K562 (cell line): Measurements from ENCODE around the gene ZDHHC1. TPM values are rescaled to one million over a fixed set of nuclear protein-coding genes. Genes with fewer than 3 reads are reported as not detected.

Experiments used
- ARID3B ChIP-seq: fragments of 250-450 bp; sonication (Bioruptor Pico); IDR thresholded peaks from 2 replicates; pipeline ENCODE4 v1.4.0; 2020; ENCODE audit warnings: borderline replicate concordance
- CREM ChIP-seq: IDR thresholded peaks from 2 replicates; pipeline ENCODE4 v1.6.1; 2014; ENCODE audit warnings: antibody characterized with exemption, low read depth
- MEIS2 ChIP-seq: fragments of 450-650 bp; IDR thresholded peaks from 2 replicates; pipeline ENCODE4 v1.6.1; 2014; ENCODE audit warnings: mild to moderate bottlenecking; ENCODE audit not compliant: partially characterized antibody
- NFIC ChIP-seq: fragments of 450-650 bp; IDR thresholded peaks from 2 replicates; pipeline ENCODE4 v1.6.1; 2017; ENCODE audit warnings: mild to moderate bottlenecking, inconsistent platforms
- NFXL1 ChIP-seq: fragments of 450-650 bp; formaldehyde crosslinking; IDR thresholded peaks from 2 replicates; pipeline ENCODE4 v1.4.0; 2021; ENCODE audit warnings: mild to moderate bottlenecking
- RFX7 ChIP-seq: fragments of 250-450 bp; sonication (Bioruptor Pico); IDR thresholded peaks from 2 replicates; pipeline ENCODE4 v1.5.1; 2021; ENCODE audit warnings: mild to moderate bottlenecking
- SMARCA5 ChIP-seq: fragments of 450-650 bp; IDR thresholded peaks from 2 replicates; pipeline ENCODE4 v1.6.1; 2016
- TBP ChIP-seq: optimal IDR thresholded peaks from 2 replicates; pipeline ENCODE3; 2011; ENCODE audit warnings: low read depth, low read length, improper control_type of control experiment
- TFAP4 ChIP-seq: sonication (generic); formaldehyde crosslinking; IDR thresholded peaks from 2 replicates; pipeline ENCODE4 v1.8.0; 2022; ENCODE audit warnings: missing genetic modification reagents, mild to moderate bottlenecking, moderate library complexity, borderline replicate concordance
- ZFP36 ChIP-seq: fragments of 150-350 bp; IDR thresholded peaks from 2 replicates; pipeline ENCODE4 v1.6.1; 2018; ENCODE audit warnings: low read length, low read depth; ENCODE audit not compliant: partially characterized antibody
- polyA plus RNA-seq, 8 experiments: library from polyadenylated mRNA; depleted of rRNA in 4 of 8; stranded (reverse) in 5 of 8; unstranded in 3 of 8; fragments of >200 nt; fragmentation: Nextera tagmentation in 2 of 8; fragmentation: Illumina TruSeq in 1 of 8; extraction: Ambion mirVana in 2 of 8; extraction: Trizol in 1 of 8; gene quantifications; 2 replicates each; pipeline versions ENCODE4 v1.2.1 to v1.2.3, GENCODE V29; 2011 to 2014; ENCODE audit warnings: inconsistent platforms in 1 of 8, missing spikeins in 1 of 8
- total RNA-seq, 7 experiments: library from RNA; depleted of rRNA in 6 of 7; stranded (reverse); fragments of >200 nt in 6 of 7; fragmentation: Illumina TruSeq in 2 of 7; extraction: Trizol in 2 of 7; gene quantifications; 2 replicates each; pipeline versions ENCODE4 v1.2.1 to v1.2.3, GENCODE V29; 2011 to 2021; ENCODE audit warnings: low replicate concordance in 1 of 7
- TF ChIP-seq, protein P1 (sequence below), 2 experiments: fragments of 450-650 bp; formaldehyde crosslinking in 1 of 2; IDR thresholded peaks; 2 replicates each; pipeline versions ENCODE4 v1.4.0 to v1.6.1; 2014 to 2020; ENCODE audit warnings: mild to moderate bottlenecking in 2 of 2, borderline replicate concordance in 1 of 2, low read depth in 1 of 2
- TF ChIP-seq, protein P2 (sequence below): fragments of 250-450 bp; sonication (Bioruptor Pico); IDR thresholded peaks from 2 replicates; pipeline ENCODE4 v1.8.0; 2021; ENCODE audit warnings: mild to moderate bottlenecking, moderate library complexity
- TF ChIP-seq, protein P3 (sequence below): fragments of 450-650 bp; formaldehyde crosslinking; IDR thresholded peaks from 2 replicates; pipeline ENCODE4 v1.4.0; 2020; ENCODE audit warnings: mild to moderate bottlenecking, mixed read lengths

Gene ZDHHC1
- total and polyA plus RNA-seq, 9 of the 15 experiments (the other 6 are each of a cell fraction or from before 2014, with no cell fraction given): 0.06 to 0.77 (median 0.25) TPM; not detected in 4

- TF ChIP-seq, protein P1, sequence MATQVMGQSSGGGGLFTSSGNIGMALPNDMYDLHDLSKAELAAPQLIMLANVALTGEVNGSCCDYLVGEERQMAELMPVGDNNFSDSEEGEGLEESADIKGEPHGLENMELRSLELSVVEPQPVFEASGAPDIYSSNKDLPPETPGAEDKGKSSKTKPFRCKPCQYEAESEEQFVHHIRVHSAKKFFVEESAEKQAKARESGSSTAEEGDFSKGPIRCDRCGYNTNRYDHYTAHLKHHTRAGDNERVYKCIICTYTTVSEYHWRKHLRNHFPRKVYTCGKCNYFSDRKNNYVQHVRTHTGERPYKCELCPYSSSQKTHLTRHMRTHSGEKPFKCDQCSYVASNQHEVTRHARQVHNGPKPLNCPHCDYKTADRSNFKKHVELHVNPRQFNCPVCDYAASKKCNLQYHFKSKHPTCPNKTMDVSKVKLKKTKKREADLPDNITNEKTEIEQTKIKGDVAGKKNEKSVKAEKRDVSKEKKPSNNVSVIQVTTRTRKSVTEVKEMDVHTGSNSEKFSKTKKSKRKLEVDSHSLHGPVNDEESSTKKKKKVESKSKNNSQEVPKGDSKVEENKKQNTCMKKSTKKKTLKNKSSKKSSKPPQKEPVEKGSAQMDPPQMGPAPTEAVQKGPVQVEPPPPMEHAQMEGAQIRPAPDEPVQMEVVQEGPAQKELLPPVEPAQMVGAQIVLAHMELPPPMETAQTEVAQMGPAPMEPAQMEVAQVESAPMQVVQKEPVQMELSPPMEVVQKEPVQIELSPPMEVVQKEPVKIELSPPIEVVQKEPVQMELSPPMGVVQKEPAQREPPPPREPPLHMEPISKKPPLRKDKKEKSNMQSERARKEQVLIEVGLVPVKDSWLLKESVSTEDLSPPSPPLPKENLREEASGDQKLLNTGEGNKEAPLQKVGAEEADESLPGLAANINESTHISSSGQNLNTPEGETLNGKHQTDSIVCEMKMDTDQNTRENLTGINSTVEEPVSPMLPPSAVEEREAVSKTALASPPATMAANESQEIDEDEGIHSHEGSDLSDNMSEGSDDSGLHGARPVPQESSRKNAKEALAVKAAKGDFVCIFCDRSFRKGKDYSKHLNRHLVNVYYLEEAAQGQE (IDR thresholded peaks at IDR 0.05; ENCODE audit: borderline replicate concordance): peak; percentile 32; the same call in 1 of the 2 replicates
- TF ChIP-seq, protein P1 (CRISPR knock-in tag; IDR thresholded peaks at IDR 0.05; ENCODE audit: low read depth): no peak
- TF ChIP-seq RFX7 (CRISPR knock-in tag): no peak
- TF ChIP-seq CREM: peak; percentile 26; the same call in 1 of the 2 replicates
- TF ChIP-seq, protein P2, sequence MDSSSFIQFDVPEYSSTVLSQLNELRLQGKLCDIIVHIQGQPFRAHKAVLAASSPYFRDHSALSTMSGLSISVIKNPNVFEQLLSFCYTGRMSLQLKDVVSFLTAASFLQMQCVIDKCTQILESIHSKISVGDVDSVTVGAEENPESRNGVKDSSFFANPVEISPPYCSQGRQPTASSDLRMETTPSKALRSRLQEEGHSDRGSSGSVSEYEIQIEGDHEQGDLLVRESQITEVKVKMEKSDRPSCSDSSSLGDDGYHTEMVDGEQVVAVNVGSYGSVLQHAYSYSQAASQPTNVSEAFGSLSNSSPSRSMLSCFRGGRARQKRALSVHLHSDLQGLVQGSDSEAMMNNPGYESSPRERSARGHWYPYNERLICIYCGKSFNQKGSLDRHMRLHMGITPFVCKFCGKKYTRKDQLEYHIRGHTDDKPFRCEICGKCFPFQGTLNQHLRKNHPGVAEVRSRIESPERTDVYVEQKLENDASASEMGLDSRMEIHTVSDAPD (CRISPR knock-in tag): no peak
- TF ChIP-seq SMARCA5: no peak
- no peak for TF ChIP-seq NFXL1
- TF ChIP-seq ARID3B (CRISPR knock-in tag): no peak
- TF ChIP-seq MEIS2: peak; percentile 65
- TF ChIP-seq NFIC: 0 out of 2 replicates have a peak, but pooled peaks have one; percentile 19
- peak; percentile 9 for TF ChIP-seq TBP
- TF ChIP-seq TFAP4 (CRISPR knock-in tag): peak; percentile 63; the same call in 1 of the 2 replicates
- TF ChIP-seq ZFP36: no peak
- TF ChIP-seq, protein P3, sequence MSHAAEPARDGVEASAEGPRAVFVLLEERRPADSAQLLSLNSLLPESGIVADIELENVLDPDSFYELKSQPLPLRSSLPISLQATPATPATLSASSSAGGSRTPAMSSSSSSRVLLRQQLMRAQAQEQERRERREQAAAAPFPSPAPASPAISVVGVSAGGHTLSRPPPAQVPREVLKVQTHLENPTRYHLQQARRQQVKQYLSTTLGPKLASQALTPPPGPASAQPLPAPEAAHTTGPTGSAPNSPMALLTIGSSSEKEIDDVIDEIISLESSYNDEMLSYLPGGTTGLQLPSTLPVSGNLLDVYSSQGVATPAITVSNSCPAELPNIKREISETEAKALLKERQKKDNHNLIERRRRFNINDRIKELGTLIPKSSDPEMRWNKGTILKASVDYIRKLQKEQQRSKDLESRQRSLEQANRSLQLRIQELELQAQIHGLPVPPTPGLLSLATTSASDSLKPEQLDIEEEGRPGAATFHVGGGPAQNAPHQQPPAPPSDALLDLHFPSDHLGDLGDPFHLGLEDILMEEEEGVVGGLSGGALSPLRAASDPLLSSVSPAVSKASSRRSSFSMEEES (CRISPR knock-in tag): no peak
These were observed 23.0 kb downstream of the ZDHHC1 start, which contains the start of gene TPPP3 (continued) for GRCh38 chr16:67393111-67393787.
